GM18909 (cell line): ENCODE data around the gene CHFR.
"Not testable (repeated sequence)": the region's sequence is repeated elsewhere in the genome, so short reads cannot be mapped to it uniquely, and the experiment has no call there.

Source experiments
- ATAC-seq: cut with Tn5 transposase; IDR thresholded peaks from one replicate; pipeline ENCODE4 v1.9.1; 2021; ENCODE audit warnings: mild to moderate bottlenecking; ENCODE audit not compliant: unreplicated experiment, poor library complexity

Gene CHFR

DNA sequence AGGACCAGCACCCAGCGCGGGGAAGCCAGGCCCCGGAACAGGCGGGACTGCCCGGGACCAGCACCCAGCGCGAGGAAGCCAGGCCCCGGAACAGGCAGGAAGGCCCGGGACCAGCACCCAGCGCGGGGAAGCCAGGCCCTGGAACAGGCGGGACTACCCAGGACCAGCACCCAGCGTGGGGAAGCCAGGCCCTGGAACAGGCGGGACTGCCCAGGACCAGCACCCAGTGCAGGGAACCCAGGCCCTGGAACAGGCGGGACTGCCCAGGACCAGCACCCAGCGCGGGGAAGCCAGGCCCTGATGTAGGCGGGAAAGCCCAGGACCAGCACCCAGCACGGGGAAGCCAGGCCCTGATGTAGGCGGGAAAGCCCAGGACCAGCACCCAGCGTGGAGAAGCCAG, 12.8 kb downstream of the CHFR start:
- not testable (repeated sequence) for ATAC-seq

DNA sequence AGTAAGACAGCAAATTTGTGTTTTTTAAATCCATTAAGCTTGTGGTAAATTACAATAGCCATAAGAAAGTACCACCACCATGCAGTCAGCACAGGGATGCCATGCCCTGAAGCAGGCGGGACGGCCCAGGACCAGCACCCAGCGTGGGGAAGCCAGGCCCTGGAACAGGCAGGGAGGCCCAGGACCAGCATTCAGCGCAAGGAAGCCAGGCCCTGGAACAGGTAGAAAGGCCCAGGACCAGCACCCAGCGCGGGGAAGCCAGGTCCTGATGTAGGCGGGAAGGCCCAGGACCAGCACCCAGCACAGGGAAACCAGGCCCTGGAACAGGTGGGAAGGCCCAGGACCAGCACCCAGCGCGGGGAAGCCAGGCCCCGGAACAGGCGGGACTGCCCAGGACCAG, 13.2 kb downstream of the CHFR start:
- no peak for ATAC-seq

DNA sequence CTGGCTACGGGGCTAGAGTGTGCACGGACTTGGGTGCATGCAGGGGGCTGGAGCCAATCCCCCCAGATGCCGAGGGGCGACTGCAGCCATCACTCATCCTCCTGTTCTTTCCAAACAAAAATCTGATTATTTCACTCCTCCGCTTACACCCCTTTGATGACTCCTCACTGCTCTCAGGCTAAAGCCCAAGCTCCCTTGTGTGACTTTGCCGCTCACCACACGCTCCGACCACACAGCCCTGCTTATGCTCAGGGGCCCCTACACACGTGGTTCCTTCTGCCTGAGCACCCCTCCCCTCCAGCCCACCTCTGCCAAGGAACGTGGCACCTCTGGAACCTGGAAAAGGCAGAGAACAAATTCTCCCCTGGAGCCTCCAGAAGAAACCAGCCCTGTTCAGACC, 13.7 kb downstream of the CHFR start:
- ATAC-seq: no peak

DNA sequence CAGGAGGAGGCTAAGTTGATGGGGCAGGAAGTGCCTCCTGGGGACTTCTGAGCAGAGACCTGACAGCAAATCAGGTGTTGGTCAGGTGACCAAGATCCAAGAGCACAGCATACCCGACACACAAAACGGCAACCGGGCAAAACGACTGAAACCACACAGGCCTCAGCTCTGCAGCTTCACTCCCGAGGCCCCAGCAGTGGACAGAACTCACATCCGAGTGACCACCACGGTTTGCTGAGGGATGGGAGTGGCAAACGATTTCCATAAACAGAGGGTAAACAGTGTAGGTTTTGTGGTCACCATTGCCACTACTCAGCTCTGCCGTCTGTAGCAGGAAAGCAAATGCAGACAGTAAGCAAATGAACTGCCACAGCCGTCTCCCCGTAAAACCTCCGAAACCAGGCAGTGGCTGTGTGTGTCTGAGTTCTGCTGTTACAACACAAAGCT, 14.4 kb downstream of the CHFR start:
- no peak for ATAC-seq

DNA sequence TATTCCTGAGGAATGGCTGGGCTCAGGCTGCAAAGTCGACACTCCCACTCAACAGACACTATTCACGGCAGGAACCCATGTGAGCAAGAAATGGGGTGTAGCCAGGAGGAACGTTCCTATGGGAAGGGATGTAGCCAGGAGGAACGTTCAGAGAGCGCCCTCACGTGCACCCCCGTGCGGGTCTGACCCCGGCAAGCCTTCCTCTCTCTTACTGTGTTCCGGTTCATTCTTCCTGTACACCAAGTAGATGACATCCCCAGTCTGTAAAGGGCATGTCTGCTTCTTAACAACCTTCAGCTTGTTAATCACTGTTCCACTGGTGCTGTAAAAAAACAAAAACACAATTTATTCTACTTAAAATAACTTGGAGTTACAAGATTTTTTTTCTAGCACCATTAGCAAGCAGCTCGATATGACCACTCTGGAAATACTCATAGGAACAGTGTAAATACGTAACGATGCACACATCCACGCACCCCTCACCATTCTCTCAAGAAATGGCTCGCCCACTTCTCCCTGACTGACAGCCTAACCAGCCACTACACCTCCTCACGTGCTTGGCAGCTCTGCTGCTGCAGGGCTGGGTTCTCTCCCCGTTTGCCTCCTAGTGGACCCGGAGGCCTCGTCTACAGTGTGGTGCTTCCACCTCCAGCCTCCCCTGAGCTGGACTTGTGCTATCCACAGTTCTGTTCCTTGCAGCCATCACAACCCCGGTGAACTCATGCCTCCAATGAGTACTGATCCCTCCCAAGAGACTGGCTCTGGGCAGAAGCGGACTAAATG, 15.1 kb downstream of the CHFR start:
- no peak for ATAC-seq

DNA sequence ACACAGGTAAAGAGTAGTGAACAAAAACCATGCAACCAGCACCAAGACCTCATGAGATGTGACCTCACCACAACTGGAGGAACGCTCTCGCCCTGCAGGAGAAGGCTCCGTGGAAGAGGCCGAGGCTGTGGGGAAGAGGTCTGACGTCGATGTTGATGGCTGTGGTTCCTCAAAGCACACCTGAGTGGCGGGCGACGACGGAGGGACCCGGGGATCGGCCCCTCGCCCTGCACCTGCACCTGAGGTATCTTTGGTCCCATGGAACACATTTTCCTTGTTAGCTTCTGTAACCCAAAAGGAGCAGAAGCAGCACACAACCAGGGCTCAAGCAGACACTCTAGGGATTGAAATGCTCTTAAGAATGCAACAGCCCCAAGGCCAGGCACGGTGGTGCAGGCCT, 17.9 kb downstream of the CHFR start:
- ATAC-seq: no peak

DNA sequence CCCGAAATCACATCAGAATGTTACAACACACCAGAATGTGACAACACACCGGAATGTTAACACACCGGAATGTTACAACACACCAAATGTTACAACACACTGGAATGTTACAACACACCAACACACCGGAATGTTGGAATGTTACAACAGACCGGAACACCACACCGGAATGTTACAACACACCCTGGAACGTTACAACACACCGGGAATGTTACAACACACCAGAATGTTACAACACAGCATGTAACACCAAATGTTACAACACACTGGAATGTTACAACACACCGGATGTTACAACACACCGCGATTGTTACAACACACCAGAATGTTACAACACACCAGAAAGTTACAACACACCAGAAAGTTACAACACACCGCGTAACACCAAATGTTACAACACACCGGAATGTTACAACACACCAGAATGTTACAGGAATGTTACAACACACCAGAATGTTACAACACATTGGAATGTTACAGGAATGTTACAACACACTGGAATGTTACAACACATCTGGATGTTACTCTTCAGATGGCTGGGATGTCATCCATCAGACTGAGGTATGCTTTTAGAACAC, 21.1 kb downstream of the CHFR start:
- no peak for ATAC-seq

DNA sequence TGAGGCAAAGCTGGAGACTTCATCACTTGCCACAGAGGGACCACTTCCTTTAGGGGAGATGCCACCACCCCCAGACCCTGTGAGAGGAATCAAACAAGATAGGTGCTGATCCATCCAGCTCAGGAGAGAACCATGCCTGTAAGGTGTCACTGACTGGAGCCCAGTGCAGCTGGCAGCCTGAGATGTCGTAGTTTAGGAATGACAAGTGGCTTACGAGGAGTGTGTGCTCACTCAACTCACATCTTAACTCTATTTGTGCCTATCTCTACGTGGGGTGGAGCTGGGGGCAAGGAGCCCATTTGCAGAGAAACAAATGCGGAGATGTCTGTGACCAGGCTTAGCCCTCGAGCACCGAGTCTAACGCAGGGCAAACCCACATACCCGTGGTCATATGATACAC, 25.8 kb downstream of the CHFR start:
- no peak for ATAC-seq

DNA sequence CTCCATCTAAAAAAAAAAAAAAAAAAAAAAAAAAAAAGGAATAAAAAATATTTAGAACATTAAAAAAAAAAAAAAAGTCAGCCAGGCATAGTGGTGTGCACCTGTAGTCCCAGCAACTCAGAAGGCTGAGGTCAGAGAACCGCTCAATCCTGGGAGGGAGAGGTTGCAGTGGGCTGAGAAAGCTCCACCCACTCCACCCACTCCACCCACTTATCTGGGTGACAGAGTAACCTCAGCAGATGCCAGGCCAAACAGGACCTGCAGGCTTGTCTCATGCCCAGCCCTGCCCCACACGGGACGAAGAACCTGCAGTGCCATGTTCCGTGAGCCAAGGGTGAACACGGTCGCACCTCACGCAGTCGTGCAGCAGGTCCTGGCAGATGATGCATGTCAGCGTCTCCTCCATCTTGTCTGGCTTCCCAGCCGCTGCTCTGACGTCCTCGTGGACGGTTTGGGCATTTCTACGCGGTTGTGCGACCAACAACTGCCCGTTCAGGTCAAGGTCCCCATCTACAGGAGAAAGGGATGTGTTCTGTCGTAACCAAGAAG, 28.6 kb downstream of the CHFR start:
- ATAC-seq: no peak

DNA sequence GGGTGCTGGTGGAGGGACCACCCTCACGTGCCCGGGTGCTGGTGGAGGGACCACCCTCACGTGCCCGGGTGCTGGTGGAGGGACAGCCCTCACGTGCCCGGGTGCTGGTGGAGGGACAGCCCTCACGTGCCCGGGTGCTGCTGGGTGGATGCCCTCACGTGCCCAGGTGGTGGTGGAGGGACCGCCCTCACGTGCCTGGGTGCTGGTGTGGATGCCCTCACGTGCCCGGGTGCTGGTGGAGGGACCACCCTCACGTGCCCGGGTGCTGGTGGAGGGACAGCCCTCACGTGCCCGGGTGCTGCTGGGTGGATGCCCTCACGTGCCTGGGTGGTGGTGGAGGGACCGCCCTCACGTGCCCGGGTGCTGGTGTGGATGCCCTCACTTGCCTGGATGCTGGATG, 30.4 kb downstream of the CHFR start:
- not testable (repeated sequence) for ATAC-seq

DNA sequence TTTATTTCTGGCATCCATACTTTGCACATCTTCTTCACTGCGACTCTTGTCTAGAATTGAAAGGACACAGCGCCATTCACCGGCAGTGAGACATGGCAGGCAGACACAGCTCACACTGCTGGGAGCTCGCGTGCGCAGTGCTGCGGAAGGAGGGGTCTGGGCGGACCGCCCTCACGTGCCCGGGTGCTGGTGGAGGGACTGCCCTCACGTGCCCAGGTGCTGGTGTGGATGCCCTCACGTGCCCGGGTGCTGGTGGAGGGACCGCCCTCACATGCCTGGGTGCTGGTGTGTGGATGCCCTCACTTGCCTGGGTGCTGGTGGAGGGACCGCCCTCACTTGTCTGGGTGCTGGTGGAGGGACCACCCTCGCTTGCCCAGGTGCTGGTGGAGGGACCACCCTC, 30.8 kb downstream of the CHFR start:
- no peak for ATAC-seq

DNA sequence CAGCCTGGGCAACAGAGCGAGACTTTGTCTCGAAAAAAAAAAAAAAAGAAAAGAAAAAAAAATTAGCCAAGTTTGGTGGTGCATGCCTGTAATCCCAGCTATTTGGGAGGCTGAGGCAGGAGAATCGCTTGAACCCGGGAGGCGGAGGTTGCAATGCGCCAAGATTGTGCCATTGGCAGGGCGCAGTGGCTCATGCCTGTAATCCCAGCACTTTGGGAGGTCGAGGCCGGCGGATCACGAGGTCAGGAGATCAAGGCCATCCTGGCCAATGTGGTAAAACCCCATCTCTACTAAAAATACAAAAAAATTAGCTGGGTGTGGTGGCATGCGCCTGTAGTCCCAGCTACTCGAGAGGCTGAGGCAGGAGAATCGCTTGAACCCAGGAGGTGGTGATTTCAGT, 32.2 kb downstream of the CHFR start:
- not testable (repeated sequence) for ATAC-seq

DNA sequence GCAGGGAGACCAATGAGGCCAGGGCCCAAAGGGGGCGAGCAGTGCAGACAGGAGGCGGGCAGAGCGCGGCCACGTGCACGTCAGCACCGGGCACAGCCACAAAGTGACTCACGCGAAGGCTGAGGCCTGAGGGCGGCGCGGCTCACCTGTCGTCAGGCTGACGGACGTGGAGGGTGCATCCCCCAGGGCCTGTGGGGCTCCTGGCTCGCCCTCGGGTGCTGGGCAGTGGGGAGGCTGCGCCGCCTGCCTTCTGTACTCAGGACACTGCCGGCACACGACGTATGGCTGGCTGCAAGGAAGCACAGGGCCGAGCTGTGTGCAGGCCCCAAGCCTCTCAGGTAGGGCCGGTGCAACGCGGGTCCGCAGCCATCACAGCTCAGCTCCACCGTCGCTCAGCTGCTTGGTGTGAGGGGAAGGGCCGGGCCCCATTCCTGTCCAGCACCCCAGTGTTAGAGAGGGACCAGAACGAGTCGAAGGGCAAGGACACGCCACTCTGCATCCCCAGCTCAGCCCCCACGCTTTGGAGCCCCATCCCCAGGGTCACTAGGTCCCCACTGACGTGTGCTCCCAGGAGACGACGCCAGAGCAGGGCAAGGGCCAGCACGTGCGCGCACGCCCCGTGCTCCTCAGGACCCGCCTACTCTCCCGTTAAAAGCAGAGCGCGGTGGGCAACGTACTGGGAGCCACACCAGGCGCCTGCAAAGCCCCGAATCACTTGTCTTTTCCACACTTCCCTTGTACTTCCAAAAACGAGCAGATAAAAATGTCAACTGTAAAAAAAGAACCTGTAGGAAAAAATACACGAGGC, 33.9 kb downstream of the CHFR start:
- no peak for ATAC-seq

DNA sequence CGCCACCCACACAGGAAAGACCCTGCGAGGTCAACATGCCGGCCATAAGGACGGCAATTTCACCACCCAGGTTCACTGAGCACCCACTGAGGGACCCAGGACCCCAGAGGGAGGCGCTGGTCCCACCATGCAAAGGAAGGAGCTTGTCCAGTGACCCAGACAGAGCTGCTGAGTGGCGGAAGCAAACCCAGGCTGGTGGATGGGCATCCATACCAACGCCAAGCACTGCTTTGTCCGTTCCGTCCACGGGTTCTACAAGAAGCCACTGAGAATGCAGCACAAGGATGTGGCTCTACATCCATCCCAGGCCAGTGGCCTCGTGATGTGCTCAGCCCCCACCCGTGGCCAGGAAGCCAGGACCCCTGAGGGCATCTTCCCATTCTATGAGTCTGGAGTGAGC, 34.9 kb downstream of the CHFR start:
- ATAC-seq: no peak

DNA sequence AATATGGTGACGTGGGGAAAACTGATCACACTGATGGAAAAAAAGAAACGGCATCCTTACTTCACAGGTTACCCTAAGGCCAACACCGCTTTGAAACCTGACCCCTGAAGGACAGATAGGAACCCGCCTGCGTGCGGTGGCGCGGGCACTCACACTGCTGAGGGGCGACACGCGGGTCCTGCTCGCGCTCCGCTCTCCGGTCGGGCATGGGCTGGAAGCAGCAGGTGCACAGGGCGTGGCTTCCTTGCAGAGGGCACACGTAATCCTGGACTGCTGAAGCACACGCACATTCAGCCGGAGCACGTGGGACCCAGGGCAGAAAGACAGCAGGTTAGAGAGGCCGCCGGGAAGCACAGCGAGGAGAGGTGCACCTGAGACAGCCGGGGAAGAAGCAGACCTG, 35.9 kb downstream of the CHFR start:
- no peak for ATAC-seq

DNA sequence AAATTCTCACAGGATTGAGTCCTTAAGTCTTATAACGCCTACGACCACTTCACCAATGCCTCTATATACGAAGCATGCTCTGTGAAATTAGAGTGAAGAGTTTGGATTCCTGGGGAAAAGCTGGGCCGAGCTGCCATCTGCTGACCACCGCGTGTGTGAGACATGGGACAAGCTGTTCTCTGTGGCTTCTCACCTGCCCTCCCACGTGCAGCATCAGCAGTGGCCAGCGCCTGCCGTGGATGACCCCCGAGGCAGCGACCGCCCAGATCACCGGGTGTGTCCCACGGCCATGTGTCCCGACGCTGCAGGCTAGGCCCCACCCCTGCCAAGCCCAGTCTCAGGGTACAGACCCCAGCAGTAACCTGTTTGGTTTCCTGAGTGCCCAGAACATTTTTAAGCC, 37.1 kb downstream of the CHFR start:
- no peak for ATAC-seq

DNA sequence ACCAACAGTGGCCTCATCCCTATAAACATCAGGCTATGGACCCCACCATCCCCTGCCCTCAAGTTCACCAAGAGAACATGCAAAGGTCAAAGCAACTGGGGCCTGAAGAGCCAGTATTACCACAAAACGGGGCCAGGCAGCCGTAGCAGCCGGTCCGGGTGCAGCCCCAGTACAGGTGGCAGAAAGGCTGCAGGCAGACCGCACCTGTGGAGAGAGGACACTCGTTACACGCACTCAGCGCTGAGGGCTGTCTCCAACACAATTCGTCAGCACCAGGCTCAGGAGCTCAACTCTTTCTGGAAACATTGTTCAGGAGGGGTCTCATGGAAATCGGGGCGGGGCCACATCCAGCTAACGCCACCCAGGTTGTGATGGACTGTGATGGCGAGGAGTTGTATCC, 38.9 kb downstream of the CHFR start:
- ATAC-seq: no peak

DNA sequence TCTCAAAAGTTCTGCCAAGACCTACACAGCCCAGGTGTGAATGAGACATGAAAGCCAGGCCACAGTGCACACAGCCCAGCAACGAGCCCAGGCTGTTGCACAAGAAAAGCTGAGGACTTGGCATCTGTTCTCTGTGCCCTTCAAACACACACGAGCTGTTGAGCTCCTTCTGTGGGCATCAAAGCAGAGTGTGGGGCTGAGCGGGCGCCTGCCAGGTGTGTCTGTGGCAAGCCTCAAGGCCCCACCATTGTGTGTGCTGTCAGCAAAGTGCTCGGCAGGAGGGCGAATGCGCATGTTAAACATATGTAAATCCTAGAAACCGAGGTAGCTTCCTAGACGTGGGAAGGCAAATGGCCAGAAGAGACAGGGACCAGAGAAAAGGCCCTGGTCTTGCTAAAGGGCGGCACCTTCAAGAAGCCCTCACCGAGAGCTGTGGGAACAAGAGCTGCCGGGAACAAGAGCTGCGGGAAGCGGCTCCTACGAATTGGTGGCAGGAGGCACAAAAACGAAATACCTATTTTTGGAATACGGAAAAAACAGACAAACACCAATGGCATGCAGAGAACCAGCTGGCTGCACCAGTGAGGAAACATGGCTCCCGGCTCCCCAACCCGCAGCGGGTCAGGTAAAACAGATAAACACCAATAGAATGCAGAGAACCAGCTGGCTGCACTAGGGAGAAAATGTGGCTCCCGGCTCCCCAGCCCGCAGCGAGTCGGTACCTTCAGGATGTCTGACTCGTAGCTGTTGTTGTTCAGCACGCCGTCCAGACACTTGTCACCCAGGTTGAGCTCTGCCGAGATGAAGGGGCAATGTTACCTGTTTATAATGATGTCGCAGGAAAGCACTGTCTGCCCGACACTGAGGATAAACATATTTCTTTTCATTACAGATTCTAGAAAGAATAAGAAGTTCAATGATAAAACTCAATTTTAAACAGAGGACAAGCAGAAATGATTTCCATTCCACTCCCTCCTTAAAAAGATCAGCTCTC, 39.7 kb downstream of the CHFR start:
- no peak for ATAC-seq

DNA sequence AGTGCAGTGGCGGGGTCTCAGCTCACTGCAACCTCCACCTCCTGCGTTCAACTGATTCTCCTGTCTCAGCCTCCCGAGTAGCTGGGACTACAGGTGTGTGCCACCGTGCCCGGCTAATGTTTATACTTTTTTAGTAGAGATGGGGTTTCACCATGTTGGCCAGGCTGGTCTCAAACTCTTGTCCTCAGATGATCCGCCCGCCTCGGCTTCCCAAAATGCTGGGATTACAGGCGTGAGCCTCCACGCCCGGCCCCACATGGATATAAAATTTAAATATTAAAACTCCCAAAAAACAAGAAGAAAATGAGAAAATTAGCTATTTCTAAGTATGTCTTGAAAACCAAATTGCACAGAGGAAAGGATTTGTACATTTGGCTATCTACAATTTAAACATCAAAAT, 42.7 kb downstream of the CHFR start:
- ATAC-seq: not testable (repeated sequence)
